Measurements from ENCODE around the gene NDUFB4.
A peak's percentile ranks its signal among the peaks of the same experiment; 100 is the strongest.

Gene NDUFB4

GRCh38 chr3:120596116-120596852 lies at the start of gene NDUFB4:
Gene NDUFB4 (plus strand): TSS chr3:120596336. CDS start chr3:120596360, 24 bp downstream.
- Histone ChIP-seq H3K9ac (ENCODE audit: low read depth in 1 of 2, low read length in 2 of 2) (peak within 1 kb of the TSS; percentile 99), H3K4me1 (ENCODE audit: control insufficient read depth in 1 of 2, insufficient read depth in 2 of 2, low read length in 2 of 2) (peaks cover 25 to 37% of the 10 kb centered on the region in 2 donors), H3K4me3 (ENCODE audit: low read depth in 1 of 2, low read length in 2 of 2) (peak within 1 kb of the TSS; percentile 97 to 98), H3K27ac (ENCODE audit: low read depth, low read length) (peak within 1 kb of the TSS; percentile 80), H3K27me3 (ENCODE audit: control insufficient read depth in 1 of 2, insufficient read depth in 2 of 2, low read length in 2 of 2) (no peaks in the 10 kb centered on the region), H3K9me3 (ENCODE audit: control insufficient read depth in 1 of 2, low read length in 2 of 2) (no peaks in the 10 kb centered on the region), H3K36me3 (ENCODE audit: control insufficient read depth in 1 of 2, insufficient read depth in 2 of 2, low read length in 2 of 2) (peaks cover 6 to 23% of the 10 kb centered on the region in 2 donors)

DNA sequence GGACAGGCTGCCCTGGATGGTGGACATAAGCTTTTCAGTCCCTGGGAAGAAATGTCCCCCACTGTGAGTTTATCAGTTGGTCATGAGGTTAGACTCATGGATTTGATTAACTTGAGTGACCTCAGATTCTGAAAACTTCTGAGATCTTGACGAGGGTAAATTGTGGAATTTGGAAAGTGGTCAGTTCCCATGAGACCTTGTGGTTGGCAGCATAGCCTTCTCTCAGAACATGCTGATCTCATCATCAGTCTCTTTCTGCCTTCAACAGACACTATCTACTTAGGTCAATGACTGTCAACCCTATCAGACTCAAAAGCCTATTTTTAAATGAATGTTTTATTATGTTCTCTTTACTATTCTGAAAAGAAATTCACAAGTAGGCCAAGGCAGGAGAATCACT lies 45.6 kb upstream of the NDUFB4 start:
- no peaks in the 10 kb centered on the region for H3K9me3 ChIP-seq (ENCODE audit: control insufficient read depth in 1 of 2, low read length in 2 of 2)
- peaks cover 0 to under 1% of the 10 kb centered on the region in 2 donors for H3K4me1 ChIP-seq (ENCODE audit: control insufficient read depth in 1 of 2, insufficient read depth in 2 of 2, low read length in 2 of 2)
- no peak overlapping the region for H3K27ac ChIP-seq (ENCODE audit: low read depth, low read length)
- no peaks in the 10 kb centered on the region for H3K36me3 ChIP-seq (ENCODE audit: control insufficient read depth in 1 of 2, insufficient read depth in 2 of 2, low read length in 2 of 2)
- no peak overlapping the region for H3K4me3 ChIP-seq (ENCODE audit: low read depth in 1 of 2, low read length in 2 of 2)
- no peak overlapping the region for H3K9ac ChIP-seq (ENCODE audit: low read depth in 1 of 2, low read length in 2 of 2)
- H3K27me3 ChIP-seq (ENCODE audit: control insufficient read depth in 1 of 2, insufficient read depth in 2 of 2, low read length in 2 of 2): no peaks in the 10 kb centered on the region

DNA sequence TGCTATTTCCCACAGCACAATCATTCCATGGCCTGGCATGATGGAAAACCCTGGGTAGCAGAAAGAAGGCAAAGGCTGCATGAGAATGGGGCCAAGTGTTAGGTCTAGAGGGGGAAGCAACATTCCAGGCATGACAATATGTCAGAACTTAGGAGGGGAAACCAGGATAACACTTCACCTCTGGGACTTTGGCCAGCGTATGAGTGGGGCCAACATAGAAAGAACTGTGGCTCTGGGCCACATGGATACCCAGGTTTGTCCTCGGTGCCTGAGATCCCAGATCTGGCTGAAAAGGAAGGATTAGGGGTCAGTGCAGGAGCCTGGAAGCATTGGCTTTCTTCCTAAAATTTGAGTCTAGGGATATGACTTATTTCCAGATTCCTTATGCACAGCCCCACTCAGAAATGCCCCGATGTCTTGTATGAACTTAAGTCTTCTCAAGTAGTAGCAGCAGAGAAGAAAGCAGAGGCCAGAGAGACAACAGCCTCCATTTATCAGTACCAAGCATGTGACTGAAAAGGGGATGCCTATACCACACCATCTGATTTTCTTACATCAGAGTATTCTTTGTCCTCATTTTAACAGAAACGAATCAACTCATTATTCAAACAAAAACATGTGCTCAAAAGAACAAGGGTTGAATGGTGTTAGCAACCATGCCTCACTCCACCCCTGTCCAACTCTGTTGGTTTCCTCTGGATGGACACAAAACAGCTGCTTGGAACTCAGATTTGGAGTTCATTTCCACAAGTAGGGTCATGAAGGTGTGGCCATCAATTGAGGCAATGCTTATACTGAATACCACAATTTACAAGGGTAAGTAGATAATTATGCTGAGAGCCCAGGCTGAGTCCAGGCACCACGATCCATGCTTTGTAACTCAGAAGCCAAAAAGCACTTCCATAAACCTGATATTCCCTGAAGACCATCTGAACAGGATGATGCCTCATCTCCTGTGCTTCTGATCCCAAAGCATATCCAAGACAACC lies 43.7 kb upstream of the NDUFB4 start:
- Histone ChIP-seq H3K4me3 (ENCODE audit: low read depth in 1 of 2, low read length in 2 of 2) (no peak overlapping the region), H3K9ac (ENCODE audit: low read depth in 1 of 2, low read length in 2 of 2) (no peak overlapping the region), H3K4me1 (ENCODE audit: control insufficient read depth in 1 of 2, insufficient read depth in 2 of 2, low read length in 2 of 2) (peaks cover 9 to 11% of the 10 kb centered on the region in 2 donors), H3K27me3 (ENCODE audit: control insufficient read depth in 1 of 2, insufficient read depth in 2 of 2, low read length in 2 of 2) (no peaks in the 10 kb centered on the region), H3K27ac (ENCODE audit: low read depth, low read length) (no peak overlapping the region), H3K36me3 (ENCODE audit: control insufficient read depth in 1 of 2, insufficient read depth in 2 of 2, low read length in 2 of 2) (no peaks in the 10 kb centered on the region), H3K9me3 (ENCODE audit: control insufficient read depth in 1 of 2, low read length in 2 of 2) (no peaks in the 10 kb centered on the region)

DNA sequence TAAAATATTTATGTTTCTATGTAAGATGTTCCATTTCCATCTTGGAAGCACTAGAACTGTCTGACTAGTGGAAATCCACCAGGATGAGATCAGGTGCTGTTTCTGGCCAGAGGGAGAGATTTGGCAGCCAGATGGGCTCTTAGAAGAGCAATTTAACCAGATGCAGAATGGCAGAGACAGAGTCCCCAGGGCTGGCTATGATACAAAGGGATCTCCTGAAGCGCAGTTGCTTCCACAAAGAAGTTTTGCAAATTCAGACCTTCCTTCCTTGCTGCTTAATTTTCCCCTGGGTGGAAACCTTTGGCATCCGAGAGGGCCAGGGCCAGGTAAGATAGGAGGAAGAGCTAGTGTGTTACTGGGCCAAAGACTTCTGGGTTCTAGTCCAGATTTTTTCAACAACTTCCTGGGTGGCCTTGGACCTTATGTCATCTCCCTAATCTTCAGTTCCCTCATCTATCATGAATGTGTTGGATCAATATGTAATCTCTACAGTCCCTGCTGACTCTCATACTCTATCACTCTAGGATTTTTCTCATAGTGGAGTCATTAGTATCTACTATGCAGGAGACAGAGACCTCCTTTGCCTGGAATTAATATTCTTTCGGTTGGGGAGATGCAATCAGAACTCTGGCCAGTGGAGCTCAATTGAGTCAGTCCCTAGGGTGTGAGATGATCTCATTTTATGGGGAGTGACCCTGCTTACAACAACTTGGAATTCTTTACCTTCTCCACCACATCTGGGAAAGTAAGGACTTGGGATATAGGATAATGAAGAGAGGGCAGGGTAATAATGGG lies 41.1 kb upstream of the NDUFB4 start:
- Histone ChIP-seq H3K27ac (ENCODE audit: low read depth, low read length) (no peak overlapping the region), H3K4me1 (ENCODE audit: control insufficient read depth in 1 of 2, insufficient read depth in 2 of 2, low read length in 2 of 2) (peaks cover 16% of the 10 kb centered on the region in 2 donors), H3K9ac (ENCODE audit: low read depth in 1 of 2, low read length in 2 of 2) (no peak overlapping the region), H3K4me3 (ENCODE audit: low read depth in 1 of 2, low read length in 2 of 2) (no peak overlapping the region), H3K9me3 (ENCODE audit: control insufficient read depth in 1 of 2, low read length in 2 of 2) (no peaks in the 10 kb centered on the region), H3K36me3 (ENCODE audit: control insufficient read depth in 1 of 2, insufficient read depth in 2 of 2, low read length in 2 of 2) (no peaks in the 10 kb centered on the region), H3K27me3 (ENCODE audit: control insufficient read depth in 1 of 2, insufficient read depth in 2 of 2, low read length in 2 of 2) (no peaks in the 10 kb centered on the region)

DNA sequence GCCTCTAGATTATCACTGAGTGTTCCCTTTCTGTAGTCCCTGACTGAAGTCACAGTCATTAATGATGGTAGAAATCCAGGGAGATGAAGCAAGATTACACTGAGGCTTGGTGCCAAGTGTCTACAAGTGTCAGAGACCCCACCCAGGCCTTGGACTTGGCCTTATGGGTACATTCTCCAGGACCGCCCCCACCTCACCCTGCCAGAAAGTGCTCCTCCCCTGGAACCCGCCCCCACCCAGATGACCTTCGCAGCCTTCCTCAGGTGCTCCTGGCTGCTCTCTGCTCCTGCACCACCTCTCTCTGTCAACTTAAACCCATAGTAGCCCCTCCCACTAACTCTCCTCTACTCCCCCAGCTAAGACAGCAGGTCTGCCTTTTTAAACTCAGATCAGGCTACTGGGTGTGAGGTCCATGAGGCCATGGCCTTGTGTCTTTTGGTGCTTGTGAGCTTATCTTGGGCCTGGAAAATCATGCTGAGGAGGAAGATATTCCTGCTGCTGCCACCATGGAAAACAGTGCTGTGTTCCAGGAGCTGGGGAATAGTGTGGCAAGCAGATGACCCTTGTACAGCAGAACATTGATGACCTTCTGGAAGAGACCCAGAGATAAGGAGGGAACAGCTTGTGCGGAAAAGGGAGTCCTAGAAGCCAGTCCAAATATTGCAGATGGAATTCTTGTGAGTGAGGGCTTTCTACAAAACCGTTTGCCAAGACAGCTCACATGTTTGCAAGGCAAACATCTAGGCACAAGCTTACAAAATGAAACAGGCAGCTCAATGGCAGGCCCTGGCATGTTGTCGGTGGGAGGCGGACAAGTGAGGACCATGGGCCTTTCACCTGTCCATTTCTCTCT lies 40.3 kb upstream of the NDUFB4 start:
- no peak overlapping the region for H3K27ac ChIP-seq (ENCODE audit: low read depth, low read length)
- H3K4me3 ChIP-seq (ENCODE audit: low read depth in 1 of 2, low read length in 2 of 2): no peak overlapping the region
- H3K27me3 ChIP-seq (ENCODE audit: control insufficient read depth in 1 of 2, insufficient read depth in 2 of 2, low read length in 2 of 2): no peaks in the 10 kb centered on the region
- H3K4me1 ChIP-seq (ENCODE audit: control insufficient read depth in 1 of 2, insufficient read depth in 2 of 2, low read length in 2 of 2): peaks cover 16% of the 10 kb centered on the region in 2 donors
- H3K9me3 ChIP-seq (ENCODE audit: control insufficient read depth in 1 of 2, low read length in 2 of 2): no peaks in the 10 kb centered on the region
- H3K9ac ChIP-seq (ENCODE audit: low read depth in 1 of 2, low read length in 2 of 2): no peak overlapping the region
- no peaks in the 10 kb centered on the region for H3K36me3 ChIP-seq (ENCODE audit: control insufficient read depth in 1 of 2, insufficient read depth in 2 of 2, low read length in 2 of 2)

GRCh38 chr3:120557115-120557514 lies 39.0 kb upstream of the NDUFB4 start:
- H3K36me3 ChIP-seq (ENCODE audit: control insufficient read depth in 1 of 2, insufficient read depth in 2 of 2, low read length in 2 of 2): no peaks in the 10 kb centered on the region
- H3K27me3 ChIP-seq (ENCODE audit: control insufficient read depth in 1 of 2, insufficient read depth in 2 of 2, low read length in 2 of 2): no peaks in the 10 kb centered on the region
- no peak overlapping the region for H3K9ac ChIP-seq (ENCODE audit: low read depth in 1 of 2, low read length in 2 of 2)
- no peak overlapping the region for H3K27ac ChIP-seq (ENCODE audit: low read depth, low read length)
- peaks cover 16% of the 10 kb centered on the region in 2 donors for H3K4me1 ChIP-seq (ENCODE audit: control insufficient read depth in 1 of 2, insufficient read depth in 2 of 2, low read length in 2 of 2)
- H3K9me3 ChIP-seq (ENCODE audit: control insufficient read depth in 1 of 2, low read length in 2 of 2): no peaks in the 10 kb centered on the region
- no peak overlapping the region for H3K4me3 ChIP-seq (ENCODE audit: low read depth in 1 of 2, low read length in 2 of 2)

DNA sequence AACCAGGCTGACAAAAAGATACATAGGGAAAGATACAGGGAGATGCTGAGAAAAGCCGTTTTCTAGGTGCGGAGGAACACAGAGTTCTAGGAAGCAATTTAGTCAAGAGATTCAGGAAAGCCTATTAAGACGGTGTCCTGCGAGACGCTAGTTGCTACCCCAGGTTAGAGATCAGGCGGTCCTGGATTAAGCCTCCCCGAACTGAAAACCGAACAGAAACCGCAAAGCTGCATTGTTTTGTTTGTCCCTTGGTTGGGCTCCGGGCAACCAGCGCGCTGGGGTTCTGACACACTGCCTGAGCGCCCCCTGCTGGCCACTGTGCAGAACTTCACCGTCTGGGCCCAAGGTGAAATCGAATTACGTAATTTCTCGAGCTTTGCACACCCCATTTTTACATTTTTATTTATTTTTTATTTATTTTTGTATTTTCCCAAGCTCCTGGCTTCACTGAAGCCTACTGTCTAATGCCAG lies 37.3 kb upstream of the NDUFB4 start:
- Histone ChIP-seq H3K4me1 (ENCODE audit: control insufficient read depth in 1 of 2, insufficient read depth in 2 of 2, low read length in 2 of 2) (peaks cover 16% of the 10 kb centered on the region in 2 donors), H3K4me3 (ENCODE audit: low read depth in 1 of 2, low read length in 2 of 2) (peak overlapping the region; percentile 77 to 78), H3K9ac (ENCODE audit: low read depth in 1 of 2, low read length in 2 of 2) (peak overlapping the region; percentile 61 to 73), H3K9me3 (ENCODE audit: control insufficient read depth in 1 of 2, low read length in 2 of 2) (no peaks in the 10 kb centered on the region), H3K27me3 (ENCODE audit: control insufficient read depth in 1 of 2, insufficient read depth in 2 of 2, low read length in 2 of 2) (no peaks in the 10 kb centered on the region), H3K36me3 (ENCODE audit: control insufficient read depth in 1 of 2, insufficient read depth in 2 of 2, low read length in 2 of 2) (no peaks in the 10 kb centered on the region), H3K27ac (ENCODE audit: low read depth, low read length) (peak overlapping the region; percentile 47)

GRCh38 chr3:120559242-120560061 lies 36.7 kb upstream of the NDUFB4 start:
- H3K36me3 ChIP-seq (ENCODE audit: control insufficient read depth in 1 of 2, insufficient read depth in 2 of 2, low read length in 2 of 2): no peaks in the 10 kb centered on the region
- peak overlapping the region; percentile 22 for H3K27ac ChIP-seq (ENCODE audit: low read depth, low read length)
- peaks cover 16% of the 10 kb centered on the region in 2 donors for H3K4me1 ChIP-seq (ENCODE audit: control insufficient read depth in 1 of 2, insufficient read depth in 2 of 2, low read length in 2 of 2)
- H3K27me3 ChIP-seq (ENCODE audit: control insufficient read depth in 1 of 2, insufficient read depth in 2 of 2, low read length in 2 of 2): no peaks in the 10 kb centered on the region
- H3K4me3 ChIP-seq (ENCODE audit: low read depth in 1 of 2, low read length in 2 of 2): peak overlapping the region; percentile 66 to 78
- H3K9ac ChIP-seq (ENCODE audit: low read depth in 1 of 2, low read length in 2 of 2): peak overlapping the region; percentile 43 to 61
- H3K9me3 ChIP-seq (ENCODE audit: control insufficient read depth in 1 of 2, low read length in 2 of 2): no peaks in the 10 kb centered on the region

Data from duodenal mucosa (tissue), 2 donors.